IPS-20b (cell line): ENCODE results near the gene ZWINT.

Source experiments
- H3K27ac ChIP-seq: one replicate; pipeline ENCODE4 v1.5.1; 2013; ENCODE audit warnings: low read length
- H3K27me3 ChIP-seq: 2 replicates; pipeline ENCODE4 v1.6.1; 2013; ENCODE audit warnings: mild to moderate bottlenecking, low read length, inconsistent platforms; ENCODE audit not compliant: insufficient read depth
- H3K36me3 ChIP-seq: 2 replicates; pipeline ENCODE4 v1.6.1; 2013; ENCODE audit warnings: low read depth, mild to moderate bottlenecking, inconsistent platforms, low read length, moderate library complexity; ENCODE audit not compliant: insufficient read depth
- H3K4me1 ChIP-seq: 2 replicates; pipeline ENCODE4 v1.6.1; 2013; ENCODE audit warnings: mild to moderate bottlenecking, control low read depth, inconsistent platforms, low read length, moderate library complexity; ENCODE audit not compliant: insufficient read depth
- H3K4me3 ChIP-seq: 2 replicates; pipeline ENCODE4 v1.5.1; 2013; ENCODE audit warnings: mild to moderate bottlenecking, low read length, inconsistent platforms
- H3K9ac ChIP-seq: 2 replicates; pipeline ENCODE4 v1.6.1; 2013; ENCODE audit warnings: low read depth, mild to moderate bottlenecking, inconsistent platforms, low read length, moderate library complexity
- H3K9me3 ChIP-seq: 2 replicates; pipeline ENCODE4 v1.6.1; 2013; ENCODE audit warnings: mild to moderate bottlenecking, low read depth, low read length, inconsistent platforms; ENCODE audit not compliant: insufficient read depth

The ZWINT gene

DNA sequence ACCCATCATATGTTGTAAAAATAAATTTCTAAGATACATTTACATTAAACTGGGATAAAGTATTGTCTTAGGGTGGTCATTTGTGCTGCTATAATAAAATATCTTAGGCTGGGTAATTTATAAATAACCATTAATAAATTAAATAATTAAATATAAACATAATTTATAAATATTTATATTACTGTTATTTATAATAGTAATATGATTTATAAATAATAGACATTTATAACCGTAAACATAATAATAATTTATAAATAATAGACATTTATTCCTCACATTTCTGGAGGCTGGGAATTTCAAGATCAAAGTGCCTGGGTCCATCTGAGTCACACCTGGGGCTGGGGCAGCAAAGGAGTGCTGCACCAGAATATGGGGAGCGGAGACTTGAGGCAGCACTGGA is 31.1 kb downstream of the ZWINT start:
- Histone ChIP-seq H3K27ac (no peak overlapping the region), H3K36me3 (no peaks in the 10 kb centered on the region), H3K27me3 (no peaks in the 10 kb centered on the region), H3K4me1 (no peaks in the 10 kb centered on the region), H3K9ac (no peak overlapping the region), H3K9me3 (no peaks in the 10 kb centered on the region), H3K4me3 (no peak overlapping the region)

DNA sequence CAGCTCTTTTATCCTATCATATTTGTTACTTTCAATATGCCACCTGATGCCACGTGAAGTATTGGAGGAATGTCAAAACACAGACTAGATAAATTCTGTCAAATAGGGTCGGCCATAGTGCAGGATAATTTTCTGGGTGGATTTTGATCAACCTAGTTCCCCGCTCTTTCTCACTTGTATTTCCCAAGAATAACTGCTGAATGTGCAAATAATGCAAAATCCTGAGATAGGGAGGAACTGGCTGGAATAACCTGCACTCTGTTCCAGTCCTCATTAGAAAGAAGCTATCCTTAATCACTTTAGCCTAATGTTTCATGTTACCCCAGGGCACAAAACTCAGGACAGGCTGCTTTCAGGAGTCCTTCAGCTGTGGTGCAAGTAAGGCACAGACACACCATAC is 33.9 kb downstream of the ZWINT start:
- H3K9me3 ChIP-seq, result no peaks in the 10 kb centered on the region
- H3K27me3 ChIP-seq, result no peaks in the 10 kb centered on the region
- no peak overlapping the region for H3K9ac ChIP-seq
- H3K4me1 ChIP-seq, result no peaks in the 10 kb centered on the region
- H3K4me3 ChIP-seq, result no peak overlapping the region
- no peaks in the 10 kb centered on the region for H3K36me3 ChIP-seq
- no peak overlapping the region for H3K27ac ChIP-seq

DNA sequence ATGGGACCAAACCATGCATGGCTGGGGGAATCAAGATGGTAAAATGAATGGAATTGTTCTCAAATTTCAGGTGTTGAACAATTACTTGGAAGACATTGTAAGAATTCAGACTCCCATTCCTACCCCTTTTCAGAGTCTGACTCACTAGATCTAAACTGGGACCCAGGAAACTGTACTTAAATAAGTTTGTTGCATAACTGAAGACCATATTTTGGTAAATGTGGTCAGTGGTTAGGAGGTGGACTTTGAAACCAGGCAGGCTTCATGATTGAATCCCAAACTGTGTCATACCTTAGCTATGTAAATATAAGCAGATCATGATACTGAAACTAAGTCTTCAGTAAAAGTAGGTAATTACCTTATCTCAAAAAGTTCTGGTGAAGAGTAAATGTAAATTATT is 41.7 kb downstream of the ZWINT start:
- H3K4me1 ChIP-seq, result no peaks in the 10 kb centered on the region
- no peak overlapping the region for H3K4me3 ChIP-seq
- H3K9ac ChIP-seq, result no peak overlapping the region
- H3K9me3 ChIP-seq, result no peaks in the 10 kb centered on the region; the same call in 1 of the 2 replicates
- H3K27ac ChIP-seq, result no peak overlapping the region
- no peaks in the 10 kb centered on the region for H3K36me3 ChIP-seq
- no peaks in the 10 kb centered on the region for H3K27me3 ChIP-seq

DNA sequence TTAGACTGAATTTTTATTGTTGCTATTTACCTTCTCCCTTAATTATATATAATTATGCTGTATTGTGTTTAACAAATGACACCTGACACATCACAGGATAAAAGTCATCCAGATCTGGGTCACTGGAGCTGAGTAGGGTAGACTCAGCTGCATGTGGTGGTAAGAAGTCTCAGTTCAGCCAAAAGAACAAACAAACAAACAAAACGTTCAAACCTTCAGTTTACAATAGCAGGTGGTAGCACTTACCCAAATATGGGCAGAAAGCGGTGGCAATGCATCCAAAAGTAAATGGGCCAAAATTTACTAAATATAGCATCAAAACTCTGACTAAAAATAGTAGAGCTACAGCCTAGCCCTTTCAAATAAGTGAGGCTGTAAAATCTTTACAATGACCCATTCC is 42.2 kb downstream of the ZWINT start:
- Histone ChIP-seq H3K4me3 (no peak overlapping the region), H3K4me1 (no peaks in the 10 kb centered on the region), H3K27me3 (no peaks in the 10 kb centered on the region), H3K27ac (no peak overlapping the region), H3K36me3 (no peaks in the 10 kb centered on the region), H3K9me3 (no peaks in the 10 kb centered on the region; the same call in 1 of the 2 replicates), H3K9ac (no peak overlapping the region)

DNA sequence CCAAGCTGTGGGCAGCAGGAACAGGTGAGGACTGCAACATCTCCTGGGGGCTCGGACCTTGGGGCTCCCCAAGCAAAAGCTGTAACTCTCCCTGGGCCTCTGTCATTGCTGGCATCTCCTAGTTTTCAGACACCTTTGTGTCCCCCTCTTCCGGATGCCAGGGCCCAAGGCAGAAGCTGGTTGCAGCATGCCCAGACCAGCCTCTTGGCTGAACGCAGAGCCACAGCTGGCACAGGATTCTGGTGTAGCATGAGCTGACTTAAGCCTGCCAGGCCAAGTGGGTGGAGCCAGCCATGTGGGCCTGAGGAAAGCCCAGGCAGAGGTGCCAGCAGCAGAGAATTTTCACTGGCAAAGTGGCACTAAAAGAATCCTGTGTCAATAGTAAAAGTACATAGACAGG is 43.5 kb downstream of the ZWINT start:
- H3K27ac ChIP-seq, result no peak overlapping the region
- no peaks in the 10 kb centered on the region; the same call in 1 of the 2 replicates for H3K9me3 ChIP-seq
- no peaks in the 10 kb centered on the region for H3K27me3 ChIP-seq
- H3K36me3 ChIP-seq, result no peaks in the 10 kb centered on the region
- no peak overlapping the region for H3K4me3 ChIP-seq
- H3K9ac ChIP-seq, result no peak overlapping the region
- no peaks in the 10 kb centered on the region for H3K4me1 ChIP-seq

DNA sequence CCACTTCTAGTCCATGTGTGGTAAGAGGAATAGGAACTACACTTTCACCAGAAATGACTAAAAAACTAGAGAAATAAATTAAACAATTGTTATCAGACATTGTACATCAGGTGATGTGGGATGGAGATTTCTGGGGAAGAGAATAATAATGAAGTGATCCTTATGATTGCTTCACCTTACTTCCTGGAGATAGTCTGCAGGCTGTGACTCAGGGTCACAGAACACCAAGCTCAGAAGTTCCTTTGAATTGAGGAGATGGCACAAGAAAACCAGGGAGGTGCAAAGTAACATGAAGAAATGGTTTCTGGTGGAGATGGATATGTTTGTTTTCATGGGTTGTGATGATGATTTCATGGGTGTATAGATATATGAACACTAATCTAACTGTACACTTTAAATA is 44.5 kb downstream of the ZWINT start:
- Histone ChIP-seq H3K36me3 (no peaks in the 10 kb centered on the region), H3K9me3 (no peaks in the 10 kb centered on the region; the same call in 1 of the 2 replicates), H3K4me3 (no peak overlapping the region), H3K9ac (no peak overlapping the region), H3K27ac (no peak overlapping the region), H3K27me3 (no peaks in the 10 kb centered on the region), H3K4me1 (no peaks in the 10 kb centered on the region)
